Kidney epithelial cell (primary cell): ENCODE data around the gene KATNB1. TPM values are rescaled to one million over a fixed set of nuclear protein-coding genes. Genes with fewer than 3 reads are reported as not detected.

ENCODE experiments used
- DNase-seq: peaks from one replicate; pipeline ENCODE4 v3.0.0-alpha.2; 2010; ENCODE audit warnings: low read depth
- H3K27me3 ChIP-seq: 2 replicates; pipeline ENCODE4 v1.6.0; 2011; ENCODE audit warnings: low read length; ENCODE audit not compliant: control insufficient read depth, insufficient read depth
- H3K36me3 ChIP-seq: 2 replicates; pipeline ENCODE4 v1.5.1; 2011; ENCODE audit warnings: low read length; ENCODE audit not compliant: control insufficient read depth, insufficient read depth
- H3K4me3 ChIP-seq: 2 replicates; pipeline ENCODE4 v1.5.1; 2011; ENCODE audit warnings: low read depth, mild to moderate bottlenecking, control low read depth, low read length
- CTCF ChIP-seq: IDR thresholded peaks from 2 replicates; pipeline ENCODE4 v1.5.1; 2011; ENCODE audit warnings: mild to moderate bottlenecking, moderate library complexity, low read length, control low read depth, inconsistent platforms; ENCODE audit not compliant: insufficient read depth, poor library complexity, severe bottlenecking
- total RNA-seq: library from RNA; depleted of rRNA; stranded (reverse); fragments of >200 nt; gene quantifications from 2 replicates; pipeline ENCODE4 v1.2.3, GENCODE V29; 2015

The KATNB1 gene
- total RNA-seq, 1 donor from 2014 or later = 26.3 TPM

- DNase-seq = no peak
- no peak overlapping the region for H3K4me3 ChIP-seq
- H3K27me3 ChIP-seq = no peaks in the 10 kb centered on the region
- H3K36me3 ChIP-seq = peaks cover 1% of the 10 kb centered on the region
- TF ChIP-seq CTCF = no peak
Measured at GRCh38 chr16:57784334-57784733, 48.8 kb downstream of the KATNB1 start.

- DNase-seq = no peak
- Histone ChIP-seq H3K4me3 (no peak overlapping the region), H3K27me3 (no peaks in the 10 kb centered on the region), H3K36me3 (peaks cover 2% of the 10 kb centered on the region)
- no peak for TF ChIP-seq CTCF
Measured at GRCh38 chr16:57785385-57785784, 49.8 kb downstream of the KATNB1 start.

- TF ChIP-seq CTCF = no peak
- H3K4me3 ChIP-seq = no peak overlapping the region
- DNase-seq = no peak
- peaks cover 2% of the 10 kb centered on the region for H3K36me3 ChIP-seq
- no peaks in the 10 kb centered on the region for H3K27me3 ChIP-seq
Measured at GRCh38 chr16:57785924-57786323, 50.4 kb downstream of the KATNB1 start.

GRCh38 chr16:57786632-57787518, 51.3 kb downstream of the KATNB1 start:
- H3K4me3 ChIP-seq = no peak overlapping the region
- DNase-seq = no peak
- no peaks in the 10 kb centered on the region for H3K27me3 ChIP-seq
- no peak for TF ChIP-seq CTCF
- peaks cover 1% of the 10 kb centered on the region for H3K36me3 ChIP-seq

- no peak for TF ChIP-seq CTCF
- no peak overlapping the region for H3K4me3 ChIP-seq
- no peak for DNase-seq
- H3K36me3 ChIP-seq = peaks cover 1% of the 10 kb centered on the region
- H3K27me3 ChIP-seq = no peaks in the 10 kb centered on the region
Measured at GRCh38 chr16:57787519-57787905, 51.9 kb downstream of the KATNB1 start.
